K562 (cell line): ENCODE measurements around the gene STC2. TPM values are rescaled to one million over a fixed set of nuclear protein-coding genes. Genes with fewer than 3 reads are reported as not detected.

Experiments used
- ATAC-seq: fragments of 200-7000 bp; cut with Tn5 transposase; 3 replicates; pipeline ENCODE4 v1.9.1; 2020; ENCODE audit warnings: moderate library complexity
- BruUV-seq: library from RNA; stranded (reverse); fragments of 400-500 nt; replicated peaks from 2 replicates; lab custom pipeline; 2021; lab: Mats Ljungman, UMichigan
- CTCF ChIA-PET: fragments of 300-600 bp; formaldehyde crosslinking; extraction: SDS; loops from one replicate; lab custom pipeline; 2021; ENCODE audit warnings: low intra/inter-chr PET ratio; lab: Yijun Ruan, JAX
- POLR2A ChIA-PET: fragments of 300-600, 350-650 bp; sonication (Branson Sonifier 250); formaldehyde crosslinking; extraction: SDS; loops from one replicate; lab custom pipeline; 2021; ENCODE audit warnings: antibody characterized with exemption, inconsistent platforms; lab: Yijun Ruan, JAX
- DNase-seq, 4 experiments: peaks; one replicate each; pipeline versions ENCODE4 v3.0.0 to v3.0.0-alpha.2; 2011 to 2018; ENCODE audit warnings: low spot score in 3 of 4, mixed read lengths in 3 of 4; ENCODE audit errors: extremely low read depth in 1 of 4
- FAIRE-seq: peaks from 2 replicates; lab custom pipeline; 2011; peaks lifted over from hg19 to GRCh38; lab: Jason Lieb, UNC
- H2AFZ ChIP-seq: 2 replicates; pipeline ENCODE4 v1.6.0; 2011; ENCODE audit warnings: low read depth, low read length, control low read depth, inconsistent platforms
- H3K27ac ChIP-seq: fragments of 200-600 bp; 3 replicates; pipeline ENCODE4 v1.8.0; 2011; ENCODE audit warnings: low read depth, mild to moderate bottlenecking, control low read depth, inconsistent platforms, low read length, moderate library complexity, mixed read lengths; ENCODE audit errors: extremely low read depth
- H3K27me3 ChIP-seq, 2 experiments: fragments of 300-600 bp in 1 of 2; 2 replicates in 1 of 2; 3 replicates in 1 of 2; pipeline versions ENCODE4 v1.6.0 to v1.8.0; 2011; ENCODE audit warnings: inconsistent platforms in 2 of 2, low read length in 2 of 2, mild to moderate bottlenecking in 1 of 2, mixed read lengths in 1 of 2, moderate library complexity in 1 of 2; ENCODE audit not compliant: control insufficient read depth in 2 of 2, insufficient read depth in 2 of 2
- H3K36me3 ChIP-seq: fragments of 300-600 bp; 3 replicates; pipeline ENCODE4 v1.8.0; 2011; ENCODE audit warnings: mild to moderate bottlenecking, low read length, inconsistent platforms; ENCODE audit not compliant: control insufficient read depth, insufficient read depth
- H3K4me1 ChIP-seq, 2 experiments: fragments of 200-600 bp in 1 of 2; replicated peaks in 1 of 2; 2 replicates in 1 of 2; 3 replicates in 1 of 2; pipeline versions ENCODE4 v1.5.1 to v1.8.0; 2011; ENCODE audit warnings: inconsistent platforms in 2 of 2, low read length in 2 of 2, mild to moderate bottlenecking in 1 of 2, mixed read lengths in 1 of 2, moderate library complexity in 1 of 2; ENCODE audit not compliant: control insufficient read depth in 2 of 2, insufficient read depth in 2 of 2
- H3K4me2 ChIP-seq: 2 replicates; pipeline ENCODE4 v1.6.1; 2011; ENCODE audit warnings: low read length, control low read depth, inconsistent platforms, mixed read lengths; ENCODE audit not compliant: insufficient read depth
- H3K4me3 ChIP-seq: fragments of 200-600 bp; sonication (generic), shearing (Covaris generic); 2 replicates; pipeline ENCODE4 v1.5.1; 2016; ENCODE audit warnings: control low read depth, inconsistent platforms
- H3K79me2 ChIP-seq: fragments of 200-600 bp; 3 replicates; pipeline ENCODE4 v1.8.0; 2011; ENCODE audit warnings: low read length, inconsistent platforms; ENCODE audit not compliant: control insufficient read depth, insufficient read depth
- H3K9ac ChIP-seq, 2 experiments: 2 replicates each; pipeline versions ENCODE4 v1.6.0 to v1.6.1; 2011; ENCODE audit warnings: low read depth in 2 of 2, low read length in 2 of 2, control low read depth in 1 of 2, inconsistent platforms in 1 of 2, mild to moderate bottlenecking in 1 of 2, mixed read lengths in 1 of 2; ENCODE audit not compliant: insufficient read depth in 1 of 2
- H3K9me1 ChIP-seq: one replicate; pipeline ENCODE4 v1.6.0; 2011; ENCODE audit warnings: inconsistent platforms, mild to moderate bottlenecking, low read length, moderate library complexity; ENCODE audit not compliant: control insufficient read depth, insufficient read depth
- H3K9me3 ChIP-seq: replicated peaks from 2 replicates; pipeline ENCODE4 v1.5.1; 2011; ENCODE audit warnings: low read depth, low read length, inconsistent platforms; ENCODE audit not compliant: control insufficient read depth, insufficient read depth
- H4K20me1 ChIP-seq: replicated peaks from 2 replicates; pipeline ENCODE4 v1.6.1; 2011; ENCODE audit warnings: low read length, inconsistent platforms, mixed read lengths; ENCODE audit not compliant: control insufficient read depth, insufficient read depth
- HNRNPK ChIP-seq: fragments of 200-400 bp; formaldehyde crosslinking; IDR thresholded peaks from one replicate; pipeline ENCODE4 v1.6.1; 2018; ENCODE audit warnings: mild to moderate bottlenecking, low read depth, low read length; ENCODE audit not compliant: poor library complexity, severe bottlenecking
- MTA2 ChIP-seq: fragments of 450-650 bp; IDR thresholded peaks from 2 replicates; pipeline ENCODE4 v1.6.1; 2016; ENCODE audit warnings: low read depth
- MYC ChIP-seq, 2 experiments: fragments of 250-450 bp in 1 of 2; sonication (Bioruptor Pico) in 1 of 2; IDR thresholded peaks; 2 replicates each; pipeline versions ENCODE4 v1.5.1 to v1.6.1; 2012 to 2021; ENCODE audit warnings: low read depth in 2 of 2, borderline replicate concordance in 1 of 2, improper control_type of control experiment in 1 of 2, low read length in 1 of 2, mild to moderate bottlenecking in 1 of 2, moderate library complexity in 1 of 2
- POLR2G ChIP-seq: fragments of 200-400 bp; formaldehyde crosslinking; IDR thresholded peaks from 2 replicates; pipeline ENCODE4 v1.6.1; 2017; ENCODE audit warnings: low read depth, mild to moderate bottlenecking, antibody characterized with exemption, low read length, moderate library complexity
- RBFOX2 ChIP-seq: fragments of 200-400 bp; formaldehyde crosslinking; IDR thresholded peaks from 2 replicates; pipeline ENCODE4 v1.6.1; 2017; ENCODE audit warnings: low read depth, mild to moderate bottlenecking, low read length, moderate library complexity
- TCF7 ChIP-seq: sonication (generic); IDR thresholded peaks from 2 replicates; pipeline ENCODE4 v1.6.1; 2016; ENCODE audit warnings: antibody characterized with exemption, borderline replicate concordance
- THRAP3 ChIP-seq: fragments of 450-650 bp; IDR thresholded peaks from 2 replicates; pipeline ENCODE4 v1.6.1; 2016; ENCODE audit warnings: mild to moderate bottlenecking, inconsistent platforms, borderline replicate concordance
- ZC3H8 ChIP-seq: fragments of 450-650 bp; IDR thresholded peaks from 2 replicates; pipeline ENCODE4 v1.6.1; 2017
- WGBS: fragments of 100-300 bp; shearing (Covaris generic); methylation state at CpG from one replicate; pipeline ENCODE4 v1.1.6; 2016; ENCODE audit warnings: low coverage, mixed read lengths; ENCODE audit not compliant: insufficient coverage; ENCODE audit errors: missing lambda C conversion rate; 5-methylcytosine and 5-hydroxymethylcytosine counted together
- in situ Hi-C: fragments of 300-500 bp; cut with MboI; formaldehyde crosslinking; loops from 4 replicates; pipeline ENCODE4 v1.15.0; 2018; ENCODE audit warnings: inconsistent platforms, mixed read lengths
- intact Hi-C: fragments of 100-400 bp; cut with micrococcal nuclease; formaldehyde crosslinking; loops from 2 replicates; pipeline ENCODE4 v1.14.2; 2022
- polyA plus RNA-seq, 8 experiments: library from polyadenylated mRNA; depleted of rRNA in 4 of 8; stranded (reverse) in 5 of 8; unstranded in 3 of 8; fragments of >200 nt; fragmentation: Nextera tagmentation in 2 of 8; fragmentation: Illumina TruSeq in 1 of 8; extraction: Ambion mirVana in 2 of 8; extraction: Trizol in 1 of 8; gene quantifications; 2 replicates each; pipeline versions ENCODE4 v1.2.1 to v1.2.3, GENCODE V29; 2011 to 2014; ENCODE audit warnings: inconsistent platforms in 1 of 8, missing spikeins in 1 of 8
- total RNA-seq, 7 experiments: library from RNA; depleted of rRNA in 6 of 7; stranded (reverse); fragments of >200 nt in 6 of 7; fragmentation: Illumina TruSeq in 2 of 7; extraction: Trizol in 2 of 7; gene quantifications; 2 replicates each; pipeline versions ENCODE4 v1.2.1 to v1.2.3, GENCODE V29; 2011 to 2021; ENCODE audit warnings: low replicate concordance in 1 of 7
- TF ChIP-seq, protein P1 (sequence below): fragments of 250-450 bp; sonication (Bioruptor Pico); IDR thresholded peaks from 2 replicates; pipeline ENCODE4 v1.8.0; 2021; ENCODE audit warnings: borderline replicate concordance, mild to moderate bottlenecking, moderate library complexity; ENCODE audit not compliant: poor library complexity, severe bottlenecking
- TF ChIP-seq, protein P2 (sequence below): IDR thresholded peaks from 2 replicates; pipeline ENCODE4 v1.6.1; 2014; ENCODE audit warnings: antibody characterized with exemption
- TF ChIP-seq, protein P3 (sequence below): fragments of 250-450 bp; sonication (Bioruptor Pico); IDR thresholded peaks from 2 replicates; pipeline ENCODE4 v1.5.1; 2021; ENCODE audit warnings: mild to moderate bottlenecking

The STC2 gene
- total and polyA plus RNA-seq, 9 of the 15 experiments (the other 6 are each of a cell fraction or from before 2014, with no cell fraction given): 0.62 to 31.7 (median 7.4) TPM

DNA sequence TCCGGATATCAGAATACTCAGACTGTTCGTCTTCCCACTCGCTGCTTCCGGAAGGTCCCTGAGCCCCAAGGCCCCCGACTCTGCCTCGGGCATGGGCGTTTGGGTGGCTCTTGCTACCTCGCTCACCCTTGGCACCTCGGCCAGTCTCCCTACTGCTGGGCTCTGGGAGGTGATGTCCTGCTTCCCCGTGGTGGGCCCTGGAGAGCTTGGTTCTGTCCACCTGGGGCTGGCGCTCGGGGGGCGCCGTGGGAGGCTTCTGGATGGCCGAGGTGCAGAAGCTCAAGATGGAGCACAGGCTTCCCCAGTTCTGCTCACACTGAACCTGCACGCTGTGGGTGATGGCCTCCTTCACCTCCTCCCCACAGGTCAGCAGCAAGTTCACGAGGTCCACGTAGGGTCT lies 10.4 kb downstream of the STC2 start (continued):
- TF ChIP-seq, protein P1, sequence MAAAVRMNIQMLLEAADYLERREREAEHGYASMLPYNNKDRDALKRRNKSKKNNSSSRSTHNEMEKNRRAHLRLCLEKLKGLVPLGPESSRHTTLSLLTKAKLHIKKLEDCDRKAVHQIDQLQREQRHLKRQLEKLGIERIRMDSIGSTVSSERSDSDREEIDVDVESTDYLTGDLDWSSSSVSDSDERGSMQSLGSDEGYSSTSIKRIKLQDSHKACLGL (CRISPR knock-in tag): no peak
- TF ChIP-seq, all 486 proteins: peak for 2

DNA sequence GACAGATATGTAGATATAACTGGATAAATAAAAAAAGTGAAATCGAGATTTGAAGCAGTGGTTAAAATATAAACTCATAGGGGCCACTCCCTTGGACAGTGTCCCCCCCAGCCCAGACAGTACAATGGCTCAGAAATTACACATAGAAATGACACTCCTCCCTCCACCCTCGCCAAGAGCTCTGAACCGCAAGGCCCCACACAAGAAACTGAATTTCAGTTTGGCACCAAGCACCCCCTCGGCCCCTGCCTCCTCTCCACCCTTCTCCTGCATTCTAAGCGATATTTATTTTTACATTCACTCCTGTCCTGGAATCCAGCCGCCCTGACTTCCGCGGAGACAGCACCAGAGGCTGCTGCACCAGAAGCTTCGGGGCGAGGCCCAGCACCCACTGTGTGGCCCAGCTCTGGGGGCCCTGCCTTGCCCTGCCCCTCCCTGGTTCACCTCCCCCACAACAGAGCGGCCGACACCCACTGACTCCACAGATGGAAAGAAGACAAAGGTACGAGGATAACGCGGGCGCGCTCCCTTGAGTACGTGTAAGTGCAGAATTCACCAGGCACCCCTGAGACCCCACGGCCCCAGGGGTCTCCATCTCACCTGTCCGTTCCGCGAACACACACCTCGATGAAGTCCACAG lies 11.0 kb downstream of the STC2 start:
- POLR2A ChIA-PET: interaction anchor here (0.7 to 2.3 kb wide), 6 partner anchors 10 to 31 kb away, joined by 3 to 12 read pairs (median 6); no protein-coding TSS in a partner anchor
- no peaks in the 10 kb centered on the region for H4K20me1 ChIP-seq
- no peaks in the 10 kb centered on the region for H3K79me2 ChIP-seq
- in situ Hi-C loops (no loop called here), intact Hi-C loops (no loop called here)
- H3K9me1 ChIP-seq: no peaks in the 10 kb centered on the region
- 81% methylated on average over 22 of the region's 23 CpGs for WGBS
- CTCF ChIA-PET: no interaction called here
- no peak for FAIRE-seq
- H3K4me2 ChIP-seq: no peak overlapping the region
- TF ChIP-seq THRAP3 (no peak), ZC3H8 (no peak), RBFOX2 (peak; percentile 53; the same call in 1 of the 2 replicates), TCF7 (no peak), HNRNPK (no peak), POLR2G (peak; percentile 62), MTA2 (no peak), MYC (IDR thresholded peaks at IDR 0.05; ENCODE audit: low read depth, low read length) (no peak), MYC (CRISPR knock-in tag; IDR thresholded peaks at IDR 0.05; ENCODE audit: borderline replicate concordance, low read depth) (no peak)
- TF ChIP-seq, protein P2, sequence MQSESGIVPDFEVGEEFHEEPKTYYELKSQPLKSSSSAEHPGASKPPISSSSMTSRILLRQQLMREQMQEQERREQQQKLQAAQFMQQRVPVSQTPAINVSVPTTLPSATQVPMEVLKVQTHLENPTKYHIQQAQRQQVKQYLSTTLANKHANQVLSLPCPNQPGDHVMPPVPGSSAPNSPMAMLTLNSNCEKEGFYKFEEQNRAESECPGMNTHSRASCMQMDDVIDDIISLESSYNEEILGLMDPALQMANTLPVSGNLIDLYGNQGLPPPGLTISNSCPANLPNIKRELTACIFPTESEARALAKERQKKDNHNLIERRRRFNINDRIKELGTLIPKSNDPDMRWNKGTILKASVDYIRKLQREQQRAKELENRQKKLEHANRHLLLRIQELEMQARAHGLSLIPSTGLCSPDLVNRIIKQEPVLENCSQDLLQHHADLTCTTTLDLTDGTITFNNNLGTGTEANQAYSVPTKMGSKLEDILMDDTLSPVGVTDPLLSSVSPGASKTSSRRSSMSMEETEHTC: no peak
- TF ChIP-seq, protein P3, sequence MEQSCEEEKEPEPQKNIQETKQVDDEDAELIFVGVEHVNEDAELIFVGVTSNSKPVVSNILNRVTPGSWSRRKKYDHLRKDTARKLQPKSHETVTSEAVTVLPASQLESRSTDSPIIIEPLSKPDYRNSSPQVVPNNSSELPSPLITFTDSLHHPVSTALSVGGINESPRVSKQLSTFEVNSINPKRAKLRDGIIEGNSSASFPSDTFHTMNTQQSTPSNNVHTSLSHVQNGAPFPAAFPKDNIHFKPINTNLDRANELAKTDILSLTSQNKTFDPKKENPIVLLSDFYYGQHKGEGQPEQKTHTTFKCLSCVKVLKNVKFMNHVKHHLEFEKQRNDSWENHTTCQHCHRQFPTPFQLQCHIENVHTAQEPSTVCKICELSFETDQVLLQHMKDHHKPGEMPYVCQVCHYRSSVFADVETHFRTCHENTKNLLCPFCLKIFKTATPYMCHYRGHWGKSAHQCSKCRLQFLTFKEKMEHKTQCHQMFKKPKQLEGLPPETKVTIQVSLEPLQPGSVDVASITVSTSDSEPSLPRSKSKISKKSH (CRISPR knock-in tag): no peak
- H3K9ac ChIP-seq: peak overlapping the region in 1 of 2 experiments; percentile 45; a peak in 1 of 4 replicates
- peak in 1 of 4 experiments; percentile 22 for DNase-seq
- no peak overlapping the region for H3K4me3 ChIP-seq
- no peaks in the 10 kb centered on the region for H3K27me3 ChIP-seq
- peak; percentile 15 for ATAC-seq
- H2AFZ ChIP-seq: no peak overlapping the region
- H3K9me3 ChIP-seq: no peaks in the 10 kb centered on the region
- no peak overlapping the region for H3K27ac ChIP-seq
- no TSS peak for BruUV-seq
- peaks cover 0 to 16% of the 10 kb centered on the region in 2 experiments; a peak in 2 of 5 replicates for H3K4me1 ChIP-seq
- H3K36me3 ChIP-seq: peaks cover 60% of the 10 kb centered on the region; the same call in 2 of the 3 replicates
